Fibroblast of skin of right biceps (primary cell): ENCODE measurements around the gene MX2.

ENCODE experiments used
- DNase-seq: peaks from one replicate; pipeline ENCODE4 v3.0.0-alpha.2; 2013

Gene MX2

GRCh38 chr21:41366522-41367151 lies 4.8 kb downstream of the MX2 start:
- DNase-seq = peak; percentile 86

GRCh38 chr21:41367301-41367944 lies 5.6 kb downstream of the MX2 start:
- no peak for DNase-seq

- DNase-seq = no peak
Measured at GRCh38 chr21:41367945-41368734, 6.3 kb downstream of the MX2 start.

GRCh38 chr21:41368735-41369104 lies 6.9 kb downstream of the MX2 start:
- no peak for DNase-seq

GRCh38 chr21:41369105-41369919 lies 7.5 kb downstream of the MX2 start:
- peak; percentile 15 for DNase-seq

- DNase-seq = no peak
Measured at GRCh38 chr21:41369920-41370839, 8.4 kb downstream of the MX2 start.

GRCh38 chr21:41370840-41371684 lies 9.2 kb downstream of the MX2 start:
- DNase-seq = peak; percentile 15

- DNase-seq = no peak
Measured at GRCh38 chr21:41371685-41372030, 9.8 kb downstream of the MX2 start.

- DNase-seq = no peak
Measured at GRCh38 chr21:41373253-41373652, 11.4 kb downstream of the MX2 start.

- no peak for DNase-seq
Measured at GRCh38 chr21:41373763-41374162, 11.9 kb downstream of the MX2 start.

- no peak for DNase-seq
Measured at GRCh38 chr21:41374177-41374712, 12.4 kb downstream of the MX2 start.

GRCh38 chr21:41374867-41375533 lies 13.2 kb downstream of the MX2 start:
- no peak for DNase-seq

GRCh38 chr21:41375875-41376274 lies 14.0 kb downstream of the MX2 start:
- DNase-seq = no peak

GRCh38 chr21:41377715-41378114 lies 15.9 kb downstream of the MX2 start:
- no peak for DNase-seq

GRCh38 chr21:41378849-41379248 lies 17.0 kb downstream of the MX2 start:
- no peak for DNase-seq

- no peak for DNase-seq
Measured at GRCh38 chr21:41379901-41380300, 18.1 kb downstream of the MX2 start.

- peak; percentile 35 for DNase-seq
Measured at GRCh38 chr21:41381731-41382130, 19.9 kb downstream of the MX2 start.

- no peak for DNase-seq
Measured at GRCh38 chr21:41387042-41387819, 25.4 kb downstream of the MX2 start.

- no peak for DNase-seq
Measured at GRCh38 chr21:41387824-41388223, 26.0 kb downstream of the MX2 start.

- no peak for DNase-seq
Measured at GRCh38 chr21:41388259-41388658, 26.4 kb downstream of the MX2 start.
